Measurements from ENCODE around the gene ULBP2.
"Not testable (repeated sequence)": the region's sequence is repeated elsewhere in the genome, so short reads cannot be mapped to it uniquely, and the experiment has no call there.

- not testable (repeated sequence) for TF ChIP-seq JUN (CRISPR knock-in tag; IDR thresholded peaks at IDR 0.05); CTCF (IDR thresholded peaks at IDR 0.05); ARID4B (CRISPR knock-in tag; IDR thresholded peaks at IDR 0.05; ENCODE audit: borderline replicate concordance); EMX1 (CRISPR knock-in tag; IDR thresholded peaks at IDR 0.05); MAX (CRISPR knock-in tag; IDR thresholded peaks at IDR 0.05); CBFB (CRISPR knock-in tag; IDR thresholded peaks at IDR 0.05; ENCODE audit: low read depth)
Measured at GRCh38 chr6:149959806-149960205, 18.0 kb downstream of the ULBP2 start.

Data from WTC11 (cell line).